ENCODE measurements around the gene GPR137C.

DNA sequence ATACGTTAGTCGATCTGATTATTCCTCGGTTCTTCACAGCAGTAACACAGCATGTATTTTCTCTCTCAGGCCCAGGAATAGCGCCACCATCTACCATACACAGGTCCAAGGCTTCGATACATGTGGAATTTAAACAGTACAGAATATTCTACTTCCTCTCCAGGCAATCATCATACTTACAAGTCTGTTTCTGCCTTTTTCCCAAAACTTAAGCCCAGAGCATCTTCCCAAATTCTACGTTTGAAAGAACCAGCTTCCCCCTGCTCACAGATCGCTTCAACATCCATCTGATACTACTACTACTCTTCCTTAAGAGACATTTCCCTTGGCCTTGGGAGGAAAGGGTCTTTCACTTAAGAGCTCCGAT lies 957 bp upstream of the GPR137C start:
- TF ChIP-seq CTCF (IDR thresholded peaks at IDR 0.05; ENCODE audit: insufficient read depth, low read length), result peak; percentile 33
- TF ChIP-seq, protein P1, sequence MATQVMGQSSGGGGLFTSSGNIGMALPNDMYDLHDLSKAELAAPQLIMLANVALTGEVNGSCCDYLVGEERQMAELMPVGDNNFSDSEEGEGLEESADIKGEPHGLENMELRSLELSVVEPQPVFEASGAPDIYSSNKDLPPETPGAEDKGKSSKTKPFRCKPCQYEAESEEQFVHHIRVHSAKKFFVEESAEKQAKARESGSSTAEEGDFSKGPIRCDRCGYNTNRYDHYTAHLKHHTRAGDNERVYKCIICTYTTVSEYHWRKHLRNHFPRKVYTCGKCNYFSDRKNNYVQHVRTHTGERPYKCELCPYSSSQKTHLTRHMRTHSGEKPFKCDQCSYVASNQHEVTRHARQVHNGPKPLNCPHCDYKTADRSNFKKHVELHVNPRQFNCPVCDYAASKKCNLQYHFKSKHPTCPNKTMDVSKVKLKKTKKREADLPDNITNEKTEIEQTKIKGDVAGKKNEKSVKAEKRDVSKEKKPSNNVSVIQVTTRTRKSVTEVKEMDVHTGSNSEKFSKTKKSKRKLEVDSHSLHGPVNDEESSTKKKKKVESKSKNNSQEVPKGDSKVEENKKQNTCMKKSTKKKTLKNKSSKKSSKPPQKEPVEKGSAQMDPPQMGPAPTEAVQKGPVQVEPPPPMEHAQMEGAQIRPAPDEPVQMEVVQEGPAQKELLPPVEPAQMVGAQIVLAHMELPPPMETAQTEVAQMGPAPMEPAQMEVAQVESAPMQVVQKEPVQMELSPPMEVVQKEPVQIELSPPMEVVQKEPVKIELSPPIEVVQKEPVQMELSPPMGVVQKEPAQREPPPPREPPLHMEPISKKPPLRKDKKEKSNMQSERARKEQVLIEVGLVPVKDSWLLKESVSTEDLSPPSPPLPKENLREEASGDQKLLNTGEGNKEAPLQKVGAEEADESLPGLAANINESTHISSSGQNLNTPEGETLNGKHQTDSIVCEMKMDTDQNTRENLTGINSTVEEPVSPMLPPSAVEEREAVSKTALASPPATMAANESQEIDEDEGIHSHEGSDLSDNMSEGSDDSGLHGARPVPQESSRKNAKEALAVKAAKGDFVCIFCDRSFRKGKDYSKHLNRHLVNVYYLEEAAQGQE (IDR thresholded peaks at IDR 0.05; ENCODE audit: insufficient replicate concordance, low read depth), result no peak
